Posterior cingulate gyrus (tissue), 11 donors: ENCODE data around the gene SNX32.

Source experiments
- DNase-seq, 10 donors: peaks; one replicate each; pipeline versions ENCODE4 v3.0.0 to v3.0.0-alpha.2; 2020 to 2021; ENCODE audit warnings: mixed read lengths in 3 of 10
- intact Hi-C: fragments of 100-400 bp; cut with DNase I; formaldehyde crosslinking; loops from one replicate; pipeline ENCODE4 v1.15.1; 2023

SNX32 gene

DNA sequence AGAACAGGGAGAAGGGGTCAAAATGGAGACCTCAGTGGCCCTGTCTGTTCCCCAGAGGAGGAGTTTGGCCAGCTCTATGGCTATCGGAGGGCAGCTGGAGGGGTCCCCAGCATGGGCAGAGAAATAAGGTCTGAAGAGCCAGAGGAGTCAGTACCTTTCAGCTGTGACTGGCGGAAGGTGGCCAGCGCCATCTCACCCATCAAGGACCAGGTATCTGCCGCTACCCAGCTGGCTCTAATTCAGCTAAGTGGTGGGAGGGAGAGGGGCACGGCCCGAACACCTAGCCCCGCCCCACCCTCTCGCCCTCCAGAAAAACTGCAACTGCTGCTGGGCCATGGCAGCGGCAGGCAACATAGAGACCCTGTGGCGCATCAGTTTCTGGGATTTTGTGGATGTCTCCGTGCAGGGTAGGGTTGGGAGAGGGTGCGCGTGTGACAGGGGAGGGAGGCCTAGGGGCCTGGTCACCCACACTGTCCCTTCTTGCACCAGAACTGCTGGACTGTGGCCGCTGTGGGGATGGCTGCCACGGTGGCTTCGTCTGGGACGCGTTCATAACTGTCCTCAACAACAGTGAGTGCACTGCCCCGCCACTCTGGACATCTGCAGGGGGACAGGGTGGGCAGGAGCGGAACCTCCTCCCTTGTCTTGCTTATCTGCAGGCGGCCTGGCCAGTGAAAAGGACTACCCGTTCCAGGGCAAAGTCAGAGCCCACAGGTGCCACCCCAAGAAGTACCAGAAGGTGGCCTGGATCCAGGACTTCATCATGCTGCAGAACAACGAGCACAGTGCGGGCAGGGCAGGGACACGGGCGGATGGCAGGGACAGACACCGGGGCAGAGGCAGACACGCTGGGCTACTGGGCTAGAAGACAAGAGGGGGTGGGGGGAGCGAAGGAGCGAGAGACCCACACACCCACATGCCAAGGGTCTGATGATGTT lies 48.6 kb downstream of the SNX32 start:
- intact Hi-C loops: no loop called here
- peak in 2 of 10 donors; percentile 58 to 62 for DNase-seq

GRCh38 chr11:65883058-65883761 lies 49.4 kb downstream of the SNX32 start:
- peak in 2 of 10 donors; percentile 40 to 46 for DNase-seq
- intact Hi-C loops: no loop called here

GRCh38 chr11:65883786-65884715 lies 50.3 kb downstream of the SNX32 start:
- intact Hi-C loops: loop anchor here (2.0 kb wide), 1 partner anchor 105 kb away; no protein-coding TSS in a partner anchor
- DNase-seq: peak in 2 of 10 donors; percentile 45 to 56

- DNase-seq: peak; percentile 59 to 97 (median 80)
- intact Hi-C loops: loop anchor here (2.0 kb wide), 1 partner anchor 104 kb away; no protein-coding TSS in a partner anchor
Observed at GRCh38 chr11:65884716-65885092, 50.9 kb downstream of the SNX32 start.

- intact Hi-C loops: loop anchor here (2.0 kb wide), 1 partner anchor 104 kb away; no protein-coding TSS in a partner anchor
- peak in 1 of 10 donors; percentile 24 for DNase-seq
Observed at GRCh38 chr11:65885231-65885630, 51.5 kb downstream of the SNX32 start.

- intact Hi-C loops: loop anchor here (2.0 kb wide), 1 partner anchor 103 kb away; no protein-coding TSS in a partner anchor
- DNase-seq: peak in 2 of 10 donors; percentile 21 to 69
Observed at GRCh38 chr11:65885808-65886536, 52.2 kb downstream of the SNX32 start.

GRCh38 chr11:65886826-65887722 lies 53.3 kb downstream of the SNX32 start:
- intact Hi-C loops: no loop called here

DNA sequence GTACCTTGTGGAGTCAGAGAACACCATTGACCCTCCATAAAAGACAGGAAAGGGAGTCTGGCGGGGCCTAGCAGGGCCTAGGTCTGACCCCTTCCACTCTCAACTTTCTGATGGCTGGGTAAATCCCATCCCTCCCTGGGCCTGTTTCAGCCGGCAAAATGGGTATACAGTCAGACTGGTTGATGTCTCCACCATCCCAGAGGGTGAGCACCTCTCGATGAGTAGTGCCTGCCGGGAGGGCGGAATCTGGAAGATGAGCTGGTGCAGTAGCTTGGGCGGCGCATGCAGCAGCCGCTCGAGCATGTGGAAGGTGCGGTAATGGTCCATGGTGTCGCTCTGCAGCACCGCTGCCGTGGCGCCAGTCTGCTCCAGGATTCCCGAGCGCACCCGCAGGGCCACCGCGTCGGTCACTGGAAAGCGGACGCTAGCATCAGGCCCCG lies 54.0 kb downstream of the SNX32 start:
- intact Hi-C loops: loop anchor here (2.0 kb wide), 1 partner anchor 31 kb away; the partner anchor contains the start of genes C11orf68 and DRAP1
- DNase-seq: peak in 2 of 10 donors; percentile 90 to 92

More at GRCh38 chr11:65886826-65887722, 53.3 kb downstream of the SNX32 start:
- DNase-seq: peak in 2 of 10 donors; percentile 43 to 53

GRCh38 chr11:65888163-65888814 lies 54.5 kb downstream of the SNX32 start, which contains the start of gene FIBP:
TSS of gene FIBP (minus strand) at chr11:65888471. CDS start at chr11:65888418, 53 bp downstream.
- peak; percentile 96 to 99 (median 98) for DNase-seq
- intact Hi-C loops: loop anchor here (2.0 kb wide), 1 partner anchor 31 kb away; the partner anchor contains the start of genes C11orf68 and DRAP1

DNA sequence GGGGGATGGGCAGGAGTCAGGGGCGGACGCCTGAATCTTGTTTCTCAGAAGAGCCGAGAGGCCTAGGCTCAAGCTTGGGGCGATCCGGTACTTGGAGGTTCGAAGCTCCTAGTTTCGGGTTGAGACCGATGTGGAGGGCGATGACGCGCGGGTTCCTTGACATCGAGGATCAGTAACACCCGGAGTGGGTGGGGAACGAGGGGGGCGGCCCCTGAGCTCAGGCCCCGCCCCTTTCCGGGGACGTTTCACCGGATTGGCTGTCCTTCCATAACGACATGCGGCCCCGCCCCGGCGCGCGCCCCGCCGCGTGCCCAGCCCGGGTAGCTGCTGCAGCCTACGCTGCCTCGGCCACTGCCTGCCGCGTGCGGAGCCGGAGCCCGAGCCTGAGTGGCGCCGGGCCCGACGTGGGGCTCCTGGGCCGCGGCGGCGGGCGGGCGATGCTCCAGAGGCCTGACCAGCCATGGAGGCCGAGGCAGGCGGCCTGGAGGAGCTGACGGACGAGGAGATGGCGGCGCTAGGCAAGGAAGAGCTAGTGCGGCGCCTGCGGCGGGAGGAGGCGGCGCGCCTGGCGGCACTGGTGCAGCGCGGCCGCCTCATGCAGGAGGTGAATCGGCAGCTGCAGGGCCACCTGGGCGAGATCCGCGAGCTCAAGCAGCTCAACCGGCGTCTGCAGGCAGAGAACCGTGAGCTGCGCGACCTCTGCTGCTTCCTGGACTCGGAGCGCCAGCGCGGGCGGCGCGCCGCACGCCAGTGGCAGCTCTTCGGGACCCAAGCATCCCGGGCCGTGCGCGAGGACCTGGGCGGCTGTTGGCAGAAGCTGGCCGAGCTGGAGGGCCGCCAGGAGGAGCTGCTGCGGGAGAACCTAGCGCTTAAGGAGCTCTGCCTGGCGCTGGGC lies 56.8 kb downstream of the SNX32 start, which contains the start of gene CCDC85B:
TSS of gene CCDC85B (plus strand) at position 350 of the 895 bp plus-strand sequence. CDS start at position 461, 111 bp downstream.
- DNase-seq: peak; percentile 96 to 100 (median 99)
- intact Hi-C loops: loop anchor here (2.0 to 5.0 kb wide), 2 partner anchors 32 to 72 kb away; partner anchors contain the start of genes CFL1 and SART1

DNA sequence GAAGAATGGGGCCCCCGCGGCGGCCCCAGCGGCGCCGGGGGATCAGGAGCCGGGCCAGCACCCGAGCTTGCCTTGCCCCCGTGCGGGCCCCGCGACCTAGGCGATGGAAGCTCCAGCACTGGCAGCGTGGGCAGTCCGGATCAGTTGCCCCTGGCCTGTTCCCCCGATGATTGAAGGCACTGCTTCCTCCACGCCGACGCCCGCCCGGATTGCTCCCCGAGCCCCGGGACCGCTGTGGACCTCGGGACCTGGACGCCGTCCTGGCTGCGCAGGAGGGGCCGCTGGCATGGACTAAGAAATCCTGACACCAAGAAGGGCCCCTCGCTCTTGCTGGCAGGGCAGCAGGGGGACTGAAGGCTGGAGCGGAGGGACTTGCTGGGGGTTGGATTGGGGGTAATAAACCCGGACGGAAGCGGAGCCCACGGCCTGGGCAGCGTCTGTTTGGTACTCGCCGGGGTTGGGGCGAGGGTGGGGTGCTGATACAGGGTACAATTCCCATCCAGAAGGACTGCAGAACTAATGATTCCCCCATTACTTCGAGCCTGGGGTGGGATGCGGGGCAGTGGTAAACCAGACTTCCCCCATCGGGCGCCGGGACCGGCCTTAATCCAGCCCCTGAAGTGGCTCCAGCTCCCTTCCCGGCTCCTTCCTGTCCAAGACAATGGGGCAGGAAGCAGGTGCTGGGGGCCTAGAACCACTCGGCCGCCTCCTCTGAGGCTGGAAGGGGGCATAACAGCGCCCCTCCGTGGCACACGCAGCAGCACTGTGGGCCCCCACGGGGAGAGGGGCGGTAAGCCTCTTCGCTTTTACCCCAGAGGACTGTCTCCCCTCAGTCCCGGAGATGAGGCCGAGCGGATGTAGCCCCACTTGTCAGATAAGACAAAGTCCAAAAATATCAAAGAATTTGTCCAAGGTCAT lies 57.7 kb downstream of the SNX32 start:
- peak in 2 of 10 donors; percentile 76 to 83 for DNase-seq
- intact Hi-C loops: loop anchor here (1.0 to 5.0 kb wide), 3 partner anchors 29 to 71 kb away; partner anchors contain the start of genes CFL1 and SART1

DNA sequence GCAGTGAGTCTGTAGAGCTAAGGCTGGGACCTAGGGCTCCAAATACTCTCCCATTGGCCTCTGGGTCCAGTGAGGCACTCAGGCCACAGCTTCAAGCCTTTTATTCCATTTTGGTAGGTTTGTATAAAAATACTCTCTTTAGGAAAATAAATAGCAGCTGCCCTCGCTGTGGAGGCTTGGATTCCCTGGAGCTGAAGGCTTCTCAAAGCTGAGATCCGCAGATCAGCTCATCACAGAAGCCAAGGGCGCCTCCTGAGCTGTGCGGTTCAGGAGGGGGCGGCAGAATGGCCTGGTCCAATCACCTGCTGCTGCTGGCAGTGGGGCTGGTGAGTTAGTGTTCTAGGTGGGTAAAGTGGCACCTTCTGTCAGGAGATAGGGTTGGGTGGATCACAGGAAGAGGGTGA lies 58.4 kb downstream of the SNX32 start:
- intact Hi-C loops: loop anchor here (1.0 to 5.0 kb wide), 2 partner anchors 28 to 70 kb away; partner anchors contain the start of gene SART1
- peak in 2 of 10 donors; percentile 62 to 82 for DNase-seq

DNA sequence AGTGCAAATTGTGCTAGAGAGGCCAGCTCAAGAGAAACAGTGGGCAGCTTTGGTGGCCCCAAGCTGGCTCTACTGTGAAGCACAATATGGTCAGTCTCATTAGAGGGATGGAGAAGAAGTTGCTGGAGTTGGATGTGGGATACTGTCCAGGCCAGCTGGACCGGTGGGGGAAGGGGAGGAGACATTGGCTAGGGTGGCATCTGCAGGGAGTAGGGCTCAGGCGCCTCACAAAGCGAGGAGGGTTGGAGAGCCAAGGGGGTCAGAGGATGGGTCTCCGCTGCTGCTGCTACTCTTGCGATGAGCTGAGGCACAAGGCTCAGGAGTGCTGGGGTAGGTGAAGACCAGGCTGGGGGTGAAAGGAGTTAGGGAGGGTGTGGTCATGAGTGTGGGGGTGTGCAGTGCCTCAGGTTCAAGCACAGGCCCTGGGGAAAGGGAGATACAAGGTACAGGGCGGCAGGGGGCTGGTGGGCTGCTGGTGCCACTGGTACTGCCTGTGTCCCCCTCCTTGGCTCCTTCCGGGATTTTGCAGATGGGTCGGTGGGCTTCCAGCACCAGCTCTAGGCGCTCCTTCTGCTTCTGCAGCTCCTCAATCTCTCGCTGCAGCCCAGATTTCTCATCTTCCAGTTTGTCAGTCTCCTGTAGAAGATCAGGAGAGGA lies 59.0 kb downstream of the SNX32 start:
- DNase-seq: peak in 2 of 10 donors; percentile 75 to 81
- intact Hi-C loops: loop anchor here (1.0 to 5.0 kb wide), 2 partner anchors 28 to 70 kb away; partner anchors contain the start of gene SART1

DNA sequence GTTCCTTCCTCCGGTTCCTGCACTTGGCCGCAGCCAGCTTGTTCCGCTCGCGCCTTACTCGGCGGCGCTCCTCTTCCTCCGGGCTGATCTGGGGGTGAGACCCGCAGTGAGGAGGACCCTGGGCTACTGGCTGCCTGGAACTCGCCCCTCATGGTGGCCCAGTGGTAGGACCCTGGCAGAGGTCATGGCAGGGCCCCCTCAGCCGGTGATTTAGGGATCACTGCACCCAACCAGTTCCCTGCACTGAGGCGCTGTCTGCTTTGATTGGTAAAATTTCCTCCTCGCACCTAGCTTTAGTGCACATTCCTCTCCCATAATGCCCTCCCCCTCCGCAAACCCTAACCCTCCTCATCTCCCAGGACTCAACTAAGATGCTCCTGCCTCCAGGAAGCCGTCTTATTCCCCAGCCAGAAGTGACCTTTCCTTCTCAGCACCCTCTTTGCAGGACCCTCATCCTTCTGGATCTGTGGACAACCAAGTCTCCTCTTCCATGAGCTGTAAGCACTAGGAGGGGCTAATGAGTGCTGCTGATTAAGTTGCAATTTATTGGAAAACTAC lies 60.4 kb downstream of the SNX32 start:
- peak in 1 of 10 donors; percentile 62 for DNase-seq
- intact Hi-C loops: loop anchor here (5.0 kb wide), 1 partner anchor 68 kb away; the partner anchor contains the start of gene SART1
